M059J (cell line): ENCODE measurements around the gene INSYN1. TPM values are rescaled to one million over a fixed set of nuclear protein-coding genes. Genes with fewer than 3 reads are reported as not detected.
"Not testable (repeated sequence)": the region's sequence is repeated elsewhere in the genome, so short reads cannot be mapped to it uniquely, and the experiment has no call there.

Source experiments
- DNase-seq: peaks from one replicate; pipeline ENCODE4 v3.0.0-alpha.2; 2012; ENCODE audit warnings: low read depth
- total RNA-seq: library from RNA; depleted of rRNA; stranded (reverse); fragments of >200 nt; shearing (Covaris generic); gene quantifications from 2 replicates; pipeline ENCODE4 v1.2.3, GENCODE V29; 2014

Gene INSYN1
- total RNA-seq, 1 experiment from 2014 or later = 0.39 TPM

- DNase-seq = no peak
Observed at GRCh38 chr15:73714695-73715301, 38.4 kb downstream of the INSYN1 start.

GRCh38 chr15:73712107-73712506 lies 41.0 kb downstream of the INSYN1 start:
- no peak for DNase-seq

- no peak for DNase-seq
Observed at GRCh38 chr15:73711526-73711925, 41.6 kb downstream of the INSYN1 start.

DNA sequence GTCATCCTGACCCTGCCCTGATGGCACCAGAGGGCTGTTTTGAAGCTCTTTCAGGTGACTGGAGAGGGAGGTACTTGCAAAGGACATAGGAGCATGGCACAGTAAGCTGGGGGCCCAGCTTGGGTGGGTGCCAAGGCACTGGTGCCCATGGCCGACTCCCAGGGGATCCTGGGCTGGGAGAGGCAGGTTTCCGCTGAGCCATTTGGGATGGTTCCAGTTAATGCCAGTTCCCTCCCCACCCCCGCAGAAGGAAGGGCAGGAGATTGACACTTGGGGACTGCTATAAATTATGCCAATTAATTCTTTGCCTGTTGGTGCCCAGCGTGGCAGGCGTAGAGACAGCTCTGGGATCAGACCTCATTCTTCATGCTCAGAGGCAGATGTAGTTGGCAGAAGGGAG lies 42.8 kb downstream of the INSYN1 start:
- DNase-seq = no peak

DNA sequence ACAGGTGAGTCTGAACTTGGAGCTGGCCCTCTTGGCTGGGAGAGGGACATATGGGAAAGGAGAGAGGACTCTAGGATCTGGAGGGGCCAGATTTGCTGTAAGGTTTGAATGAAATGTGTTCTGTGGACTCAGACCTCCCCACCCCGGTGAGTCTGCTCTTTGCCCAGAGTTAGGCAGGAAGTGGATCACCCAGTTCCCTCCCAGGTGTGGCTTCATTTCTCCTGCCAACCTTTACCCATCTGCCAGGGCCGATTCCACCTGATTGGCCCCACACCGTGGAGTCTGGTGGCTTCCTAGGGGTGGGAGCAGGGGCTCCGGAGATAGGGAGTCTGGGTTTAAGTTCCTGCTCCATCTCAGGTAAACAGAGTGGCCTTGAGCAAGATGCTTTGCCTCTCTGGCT lies 43.5 kb downstream of the INSYN1 start:
- no peak for DNase-seq

GRCh38 chr15:73709241-73709640 lies 43.9 kb downstream of the INSYN1 start:
- no peak for DNase-seq

- no peak for DNase-seq
Observed at GRCh38 chr15:73708691-73709090, 44.5 kb downstream of the INSYN1 start.

DNA sequence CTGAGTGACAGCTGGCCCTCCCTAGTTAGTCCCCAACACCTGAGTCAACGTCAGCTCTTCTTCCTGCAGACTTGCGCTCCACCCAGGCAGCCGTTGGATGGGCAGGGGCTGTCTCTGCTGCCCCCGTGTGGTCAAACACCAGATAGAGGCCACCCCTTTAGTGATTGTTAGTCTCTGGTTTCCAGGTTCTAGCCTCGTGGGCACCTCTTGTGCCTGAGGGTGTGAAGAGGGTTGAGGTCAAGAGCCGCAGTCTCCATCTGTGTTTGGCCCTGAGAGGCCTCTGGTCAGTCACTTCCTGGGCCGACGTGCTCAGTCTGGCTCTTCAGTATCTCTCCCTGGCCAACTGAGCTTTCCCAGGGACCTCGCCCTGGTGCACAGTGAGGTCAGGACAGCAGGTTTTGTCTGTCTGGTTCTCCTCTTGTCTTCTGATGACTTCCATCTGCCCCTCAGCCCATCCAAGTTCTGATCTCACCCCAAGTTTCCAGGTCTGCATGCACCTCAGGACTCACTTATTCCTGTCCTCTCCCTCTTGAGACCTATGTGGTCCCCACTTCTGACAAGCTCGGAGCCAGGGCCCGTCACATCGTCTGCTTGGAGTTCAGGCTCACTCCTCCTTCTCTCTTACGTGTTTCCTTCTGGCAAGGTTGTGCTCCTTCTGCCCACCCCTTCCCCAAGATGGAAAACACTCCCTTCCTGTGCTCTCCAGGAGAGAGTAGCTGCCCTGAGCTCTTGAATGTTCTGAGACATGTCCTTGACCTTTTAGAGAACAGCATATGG lies 48.1 kb downstream of the INSYN1 start:
- DNase-seq = peak; percentile 38

DNA sequence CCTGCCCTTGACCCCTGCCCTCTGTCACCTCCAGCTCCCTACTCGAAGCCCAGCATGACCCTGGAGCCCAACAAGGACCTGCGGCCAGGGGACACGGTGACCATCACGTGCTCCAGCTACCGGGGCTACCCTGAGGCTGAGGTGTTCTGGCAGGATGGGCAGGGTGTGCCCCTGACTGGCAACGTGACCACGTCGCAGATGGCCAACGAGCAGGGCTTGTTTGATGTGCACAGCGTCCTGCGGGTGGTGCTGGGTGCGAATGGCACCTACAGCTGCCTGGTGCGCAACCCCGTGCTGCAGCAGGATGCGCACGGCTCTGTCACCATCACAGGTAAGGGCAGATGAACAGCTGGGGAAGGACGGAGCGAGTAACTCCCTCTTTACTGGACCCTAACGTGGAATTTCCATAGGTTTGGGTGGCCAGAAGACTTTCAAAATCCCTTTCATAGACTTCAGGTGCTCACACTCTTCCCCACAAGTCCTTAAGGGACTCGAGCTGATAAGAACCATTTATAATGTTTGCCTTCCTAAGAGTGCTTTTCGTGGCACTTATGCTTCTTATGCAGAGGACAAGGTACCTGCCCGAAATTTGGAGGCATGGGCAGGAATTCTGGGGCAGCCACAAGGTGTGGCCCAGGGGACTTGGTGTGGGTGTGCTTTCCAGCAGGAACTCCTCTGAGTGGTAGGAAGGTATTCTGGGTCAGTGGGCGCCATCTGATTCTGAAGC lies 48.8 kb downstream of the INSYN1 start:
- not testable (repeated sequence) for DNase-seq

- DNase-seq = not testable (repeated sequence)
Observed at GRCh38 chr15:73703601-73704000, 49.5 kb downstream of the INSYN1 start.

GRCh38 chr15:73702311-73703239 lies 50.6 kb downstream of the INSYN1 start:
- DNase-seq = not testable (repeated sequence)

DNA sequence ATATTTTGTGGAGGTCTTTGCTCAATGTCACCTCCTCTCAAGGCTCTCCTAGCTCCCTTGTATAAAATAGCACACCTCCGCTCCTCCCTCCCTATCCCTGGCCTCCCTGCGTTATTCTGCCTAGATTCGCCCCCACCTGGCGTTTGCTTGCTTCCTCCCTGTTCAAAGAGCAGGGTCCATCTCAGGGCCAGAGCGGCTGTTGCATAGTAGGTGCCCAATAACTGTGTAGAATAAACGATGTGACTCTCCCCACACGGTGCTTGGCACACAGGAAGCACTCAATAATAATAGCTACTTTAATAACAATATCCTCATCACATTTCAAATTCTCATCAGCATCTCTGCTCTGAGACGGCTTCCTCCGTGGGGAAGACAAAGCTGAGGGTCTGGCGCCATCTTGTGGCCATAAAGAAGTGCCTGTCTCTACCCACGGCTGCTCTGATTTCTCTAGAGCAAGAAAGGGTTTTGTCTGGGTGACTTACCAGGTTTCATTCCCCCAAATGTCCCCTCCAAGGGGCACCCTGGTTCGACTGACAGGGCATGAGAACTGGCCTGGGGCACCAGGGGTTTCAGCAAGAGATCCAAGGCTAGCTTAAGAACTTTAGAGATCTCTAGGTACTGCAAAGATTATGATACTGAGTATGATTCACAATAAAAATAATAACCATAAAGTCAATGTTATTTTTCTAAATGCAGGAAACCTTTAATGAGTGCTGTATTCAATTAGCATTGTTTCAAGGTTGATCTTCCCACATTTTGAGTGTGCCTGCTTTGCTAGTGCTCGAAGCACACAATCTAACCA lies 52.9 kb downstream of the INSYN1 start:
- peak; percentile 76 for DNase-seq

DNA sequence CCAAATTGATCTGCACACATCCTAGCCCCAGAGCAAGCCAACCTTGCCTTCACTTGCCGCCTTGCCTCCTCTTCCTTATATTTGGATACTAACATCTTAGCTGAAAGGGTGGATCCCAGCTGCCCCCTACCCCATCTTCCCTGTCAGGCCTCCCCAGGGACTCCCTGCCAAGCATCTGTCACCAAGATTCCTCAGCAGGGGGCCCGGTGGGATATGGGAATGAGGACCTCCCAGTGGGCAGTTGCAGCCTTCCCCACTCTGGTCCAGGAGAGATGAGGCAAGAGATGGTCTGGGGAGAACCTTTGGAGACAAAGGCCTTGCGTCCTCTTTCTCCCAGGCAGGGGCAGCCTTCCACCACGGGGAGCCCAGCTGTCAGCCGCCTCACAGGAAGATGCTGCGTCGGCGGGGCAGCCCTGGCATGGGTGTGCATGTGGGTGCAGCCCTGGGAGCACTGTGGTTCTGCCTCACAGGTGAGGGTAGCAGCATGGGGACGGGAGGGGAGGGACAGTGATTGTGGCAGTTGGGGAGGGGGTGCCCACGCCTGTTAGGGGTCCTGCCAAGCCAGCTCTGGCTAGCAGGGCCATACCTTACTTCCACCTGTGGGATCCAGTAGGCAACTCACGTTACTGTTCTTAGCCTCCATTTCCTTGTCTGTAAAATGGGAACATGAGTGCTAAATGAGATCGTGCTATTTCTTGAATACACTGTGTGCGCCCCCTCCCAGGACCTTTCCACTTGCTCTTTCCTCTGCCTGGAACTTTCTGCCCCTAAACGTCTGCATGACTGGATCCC lies 53.7 kb downstream of the INSYN1 start:
- no peak for DNase-seq

- DNase-seq = peak; percentile 94
Observed at GRCh38 chr15:73697033-73697467, 56.1 kb downstream of the INSYN1 start.

GRCh38 chr15:73696641-73697001 lies 56.5 kb downstream of the INSYN1 start:
- no peak for DNase-seq

- DNase-seq = no peak
Observed at GRCh38 chr15:73695773-73696640, 57.1 kb downstream of the INSYN1 start.

DNA sequence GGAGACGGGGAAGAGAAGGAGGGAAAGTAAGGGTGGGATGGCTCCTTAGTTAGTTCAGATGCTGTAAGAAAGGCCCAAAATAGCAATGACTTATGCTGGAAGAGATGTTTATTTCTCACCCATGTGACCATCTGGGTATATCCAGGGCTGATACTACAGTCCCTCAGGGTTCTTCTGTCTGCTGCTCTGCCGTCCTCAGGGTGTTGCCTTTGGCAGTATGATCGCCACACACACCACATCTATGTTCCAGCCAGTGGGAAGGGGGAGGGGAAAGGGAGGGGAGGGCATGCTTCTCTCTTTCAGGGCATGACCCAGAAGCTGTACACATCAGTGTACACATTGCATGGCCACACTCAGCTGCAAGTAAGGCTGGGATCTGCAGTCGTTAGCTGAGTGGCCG lies 58.7 kb downstream of the INSYN1 start:
- DNase-seq = no peak

GRCh38 chr15:73691396-73691795 lies 61.8 kb downstream of the INSYN1 start:
- DNase-seq = no peak

DNA sequence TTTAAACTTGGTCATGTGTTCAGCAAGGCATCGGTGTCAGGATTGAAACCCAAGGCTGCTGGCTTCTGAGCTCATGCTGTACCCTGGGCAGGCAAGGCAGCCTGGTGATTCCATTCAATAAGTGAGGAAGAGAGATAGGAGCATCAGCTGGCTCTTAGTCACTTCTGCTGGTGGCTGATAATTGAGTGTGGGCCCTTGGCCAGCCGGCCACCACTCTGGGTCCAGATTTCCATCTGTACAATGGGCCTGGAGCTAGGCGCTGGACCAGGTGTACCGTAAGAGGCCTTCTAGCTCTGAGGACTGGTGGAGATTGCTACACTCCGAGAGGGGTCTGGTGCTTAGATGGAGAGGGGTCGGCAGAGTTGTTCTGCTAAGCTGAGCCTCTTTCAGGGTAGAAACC lies 64.7 kb downstream of the INSYN1 start:
- DNase-seq = no peak
